Osteoblast (primary cell): ENCODE results near the gene TLR9. TPM values are rescaled to one million over a fixed set of nuclear protein-coding genes. Genes with fewer than 3 reads are reported as not detected.

Source experiments
- DNase-seq: peaks from one replicate; pipeline ENCODE4 v3.0.0; 2011; ENCODE audit warnings: low spot score, mixed read lengths; ENCODE audit not compliant: insufficient read length; ENCODE audit errors: missing footprints
- H2AFZ ChIP-seq: 2 replicates; pipeline ENCODE4 v1.6.0; 2011; ENCODE audit warnings: mild to moderate bottlenecking, low read length
- H3K27ac ChIP-seq: 2 replicates; pipeline ENCODE4 v1.5.1; 2011; ENCODE audit warnings: mild to moderate bottlenecking, low read depth, low read length, moderate library complexity
- H3K27me3 ChIP-seq: 2 replicates; pipeline ENCODE4 v1.6.0; 2012; ENCODE audit warnings: mild to moderate bottlenecking, control low read depth, inconsistent platforms, low read length, moderate library complexity; ENCODE audit not compliant: insufficient read depth
- H3K36me3 ChIP-seq: 2 replicates; pipeline ENCODE4 v1.5.1; 2011; ENCODE audit warnings: mild to moderate bottlenecking, low read length, control low read depth, moderate library complexity; ENCODE audit not compliant: insufficient read depth
- H3K4me1 ChIP-seq: 2 replicates; pipeline ENCODE4 v1.5.1; 2011; ENCODE audit warnings: mild to moderate bottlenecking, low read length, control low read depth, moderate library complexity; ENCODE audit not compliant: insufficient read depth
- H3K4me2 ChIP-seq: 2 replicates; pipeline ENCODE4 v1.6.0; 2011; ENCODE audit warnings: mild to moderate bottlenecking, low read length; ENCODE audit not compliant: insufficient read depth
- H3K4me3 ChIP-seq: fragments of 200-600 bp; sonication (generic); 3 replicates; pipeline ENCODE4 v1.5.1; 2012; ENCODE audit warnings: mild to moderate bottlenecking, low read length, inconsistent platforms; ENCODE audit not compliant: insufficient read depth
- H3K79me2 ChIP-seq: 2 replicates; pipeline ENCODE4 v1.6.0; 2012; ENCODE audit warnings: mild to moderate bottlenecking, low read length, control low read depth, inconsistent platforms; ENCODE audit not compliant: insufficient read depth
- H3K9me3 ChIP-seq: 2 replicates; pipeline ENCODE4 v1.5.1; 2011; ENCODE audit warnings: low read depth, low read length, control low read depth
- H4K20me1 ChIP-seq: 2 replicates; pipeline ENCODE4 v1.6.0; 2012; ENCODE audit warnings: mild to moderate bottlenecking, low read length, control low read depth; ENCODE audit not compliant: insufficient read depth
- total RNA-seq: library from RNA; depleted of rRNA; stranded (reverse); fragments of >200 nt; gene quantifications from 2 replicates; pipeline ENCODE4 v1.2.3, GENCODE V29; 2012
- TF ChIP-seq, protein P1 (sequence below): IDR thresholded peaks from 2 replicates; pipeline ENCODE4 v1.5.1; 2011; ENCODE audit warnings: mild to moderate bottlenecking, low read depth, low read length, moderate library complexity; ENCODE audit errors: extremely low read depth

The TLR9 gene
- total RNA-seq, 1 donor, result not detected

DNA sequence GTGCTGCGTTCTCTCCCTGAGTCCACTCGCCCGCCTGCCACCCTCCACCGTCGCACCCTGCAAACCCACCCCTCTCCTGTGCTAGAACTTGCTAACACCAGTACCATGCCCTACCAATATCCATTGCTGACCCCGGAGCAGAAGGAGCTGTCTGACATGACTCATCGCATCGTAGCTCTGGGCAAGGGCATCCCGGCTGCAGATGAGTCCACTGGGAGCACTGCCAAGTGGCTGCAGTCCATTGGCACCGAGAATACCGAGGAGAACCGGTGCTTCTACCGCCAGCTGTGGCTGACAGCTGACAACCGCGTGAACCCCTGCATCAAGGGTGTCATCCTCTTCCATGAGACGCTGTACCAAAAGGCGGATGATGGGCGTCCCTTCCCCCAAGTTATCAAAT is 32.4 kb downstream of the TLR9 start:
- no peak overlapping the region for H2AFZ ChIP-seq
- H3K4me1 ChIP-seq, result peaks cover 37% of the 10 kb centered on the region
- H3K27me3 ChIP-seq, result no peaks in the 10 kb centered on the region
- no peaks in the 10 kb centered on the region for H3K9me3 ChIP-seq
- DNase-seq, result peak; percentile 93
- H3K79me2 ChIP-seq, result peaks cover 2% of the 10 kb centered on the region
- no peak overlapping the region for H3K4me2 ChIP-seq
- no peaks in the 10 kb centered on the region for H4K20me1 ChIP-seq
- no peak overlapping the region for H3K4me3 ChIP-seq
- TF ChIP-seq, protein P1, sequence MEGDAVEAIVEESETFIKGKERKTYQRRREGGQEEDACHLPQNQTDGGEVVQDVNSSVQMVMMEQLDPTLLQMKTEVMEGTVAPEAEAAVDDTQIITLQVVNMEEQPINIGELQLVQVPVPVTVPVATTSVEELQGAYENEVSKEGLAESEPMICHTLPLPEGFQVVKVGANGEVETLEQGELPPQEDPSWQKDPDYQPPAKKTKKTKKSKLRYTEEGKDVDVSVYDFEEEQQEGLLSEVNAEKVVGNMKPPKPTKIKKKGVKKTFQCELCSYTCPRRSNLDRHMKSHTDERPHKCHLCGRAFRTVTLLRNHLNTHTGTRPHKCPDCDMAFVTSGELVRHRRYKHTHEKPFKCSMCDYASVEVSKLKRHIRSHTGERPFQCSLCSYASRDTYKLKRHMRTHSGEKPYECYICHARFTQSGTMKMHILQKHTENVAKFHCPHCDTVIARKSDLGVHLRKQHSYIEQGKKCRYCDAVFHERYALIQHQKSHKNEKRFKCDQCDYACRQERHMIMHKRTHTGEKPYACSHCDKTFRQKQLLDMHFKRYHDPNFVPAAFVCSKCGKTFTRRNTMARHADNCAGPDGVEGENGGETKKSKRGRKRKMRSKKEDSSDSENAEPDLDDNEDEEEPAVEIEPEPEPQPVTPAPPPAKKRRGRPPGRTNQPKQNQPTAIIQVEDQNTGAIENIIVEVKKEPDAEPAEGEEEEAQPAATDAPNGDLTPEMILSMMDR, result no peak
- H3K27ac ChIP-seq, result no peak overlapping the region
- H3K36me3 ChIP-seq, result no peaks in the 10 kb centered on the region

DNA sequence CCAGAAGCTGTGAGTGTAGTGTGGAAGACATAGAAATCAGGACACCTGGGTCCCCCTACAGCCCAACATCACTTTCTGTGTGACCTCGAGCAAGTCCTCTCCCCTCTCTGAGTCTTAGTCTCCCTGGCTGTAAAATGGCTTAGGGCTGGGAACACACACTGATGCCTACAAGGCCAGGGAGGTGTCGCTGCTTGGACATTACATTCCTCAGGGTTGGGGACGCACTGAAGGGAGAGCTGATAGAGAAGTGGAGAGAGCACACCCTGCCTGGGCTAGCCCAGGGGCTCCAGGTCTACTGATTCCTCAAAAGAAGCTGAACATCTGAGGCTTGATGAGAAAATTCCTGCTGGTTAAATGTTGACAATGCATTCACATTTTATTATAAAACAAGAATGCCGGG is 33.8 kb downstream of the TLR9 start:
- DNase-seq, result no peak
- TF ChIP-seq, protein P1, result no peak
- Histone ChIP-seq H3K4me1 (peaks cover 31% of the 10 kb centered on the region), H3K79me2 (no peaks in the 10 kb centered on the region), H3K9me3 (no peaks in the 10 kb centered on the region), H3K27ac (no peak overlapping the region), H4K20me1 (no peaks in the 10 kb centered on the region), H3K4me2 (no peak overlapping the region), H3K27me3 (no peaks in the 10 kb centered on the region), H2AFZ (no peak overlapping the region), H3K36me3 (no peaks in the 10 kb centered on the region), H3K4me3 (no peak overlapping the region)

DNA sequence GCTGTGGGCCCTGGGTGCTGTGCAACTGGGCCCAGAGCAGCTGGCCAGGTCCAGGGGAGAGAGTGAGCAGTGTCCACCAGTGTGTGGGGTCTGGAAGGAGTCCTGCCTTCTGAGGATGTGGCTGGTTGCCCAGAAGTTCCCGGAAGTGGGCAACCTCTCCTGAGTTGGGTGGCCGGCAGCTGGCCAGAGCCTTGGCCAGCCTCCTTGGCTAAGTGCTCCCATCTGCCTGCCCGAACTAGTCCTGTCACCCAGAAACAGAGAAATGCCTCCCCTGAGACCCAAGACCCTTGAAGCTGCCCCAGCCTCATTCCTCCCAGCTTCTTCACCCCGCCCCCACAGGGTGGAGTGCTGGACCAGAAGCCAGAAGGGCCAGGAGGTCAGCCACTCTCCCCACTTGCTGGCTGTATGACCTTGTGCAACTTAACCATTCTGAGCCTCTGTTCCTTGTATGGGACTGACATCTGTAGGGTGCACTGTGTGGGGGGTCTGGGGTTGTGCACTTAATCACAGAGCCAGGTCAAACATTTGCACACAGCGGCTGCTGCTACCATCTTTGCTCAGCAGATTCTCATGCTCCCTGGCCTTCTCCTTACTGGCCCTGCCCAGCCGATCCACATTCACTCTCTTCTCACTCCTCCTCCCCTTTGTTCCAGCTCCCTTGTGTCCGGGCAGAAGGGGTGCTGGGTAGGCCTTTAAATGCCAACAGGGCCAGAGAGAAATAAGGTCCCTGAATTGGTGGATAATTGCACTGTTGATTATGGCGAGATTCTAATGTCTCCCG is 35.0 kb downstream of the TLR9 start:
- Histone ChIP-seq H3K27ac (no peak overlapping the region), H3K9me3 (no peaks in the 10 kb centered on the region), H3K4me2 (peak overlapping the region; percentile 39), H3K36me3 (no peaks in the 10 kb centered on the region), H3K4me3 (no peak overlapping the region), H3K79me2 (no peaks in the 10 kb centered on the region), H3K27me3 (no peaks in the 10 kb centered on the region), H2AFZ (peak overlapping the region; percentile 70), H4K20me1 (no peaks in the 10 kb centered on the region), H3K4me1 (peaks cover 24% of the 10 kb centered on the region)
- TF ChIP-seq, protein P1, result no peak
- DNase-seq, result peak; percentile 90

DNA sequence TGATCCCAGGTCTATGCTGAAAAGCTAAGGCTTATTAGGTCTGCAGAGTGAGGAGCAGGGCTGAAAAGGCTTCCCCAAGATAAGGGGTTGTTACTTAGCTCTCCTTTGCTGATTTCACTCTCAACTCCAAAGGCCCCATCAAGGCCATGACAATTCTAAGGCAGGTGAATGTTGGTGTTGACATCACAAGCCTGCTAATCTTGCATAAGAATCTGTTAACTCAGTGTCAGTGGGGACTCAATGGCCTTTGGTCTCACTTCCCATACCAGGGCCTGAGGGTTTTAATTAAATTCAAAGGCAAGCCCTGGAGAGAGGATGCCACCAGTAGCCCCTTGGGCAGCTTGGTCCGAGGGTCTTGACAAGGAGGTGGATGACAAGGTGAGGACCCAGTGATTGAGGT is 36.9 kb downstream of the TLR9 start:
- Histone ChIP-seq H3K4me1 (peaks cover 23% of the 10 kb centered on the region), H3K4me2 (no peak overlapping the region), H3K79me2 (no peaks in the 10 kb centered on the region), H3K27me3 (no peaks in the 10 kb centered on the region), H3K9me3 (no peaks in the 10 kb centered on the region), H4K20me1 (no peaks in the 10 kb centered on the region), H3K36me3 (no peaks in the 10 kb centered on the region), H3K4me3 (no peak overlapping the region), H2AFZ (no peak overlapping the region), H3K27ac (no peak overlapping the region)
- DNase-seq, result no peak
- TF ChIP-seq, protein P1, result no peak
